Spleen (tissue), 11 donors: ENCODE results near the gene ODAD2. TPM values are rescaled to one million over a fixed set of nuclear protein-coding genes. Genes with fewer than 3 reads are reported as not detected.
"Not testable (repeated sequence)": the region's sequence is repeated elsewhere in the genome, so short reads cannot be mapped to it uniquely, and the experiment has no call there.

Source experiments
- DNase-seq: peaks from one replicate; pipeline ENCODE4 v3.0.0-alpha.2; 2020
- H3K27ac ChIP-seq, 8 donors: fragments of 200-600 bp; sonication (generic) in 7 of 8; 1 replicate in 4 of 8; 2 replicates in 4 of 8; pipeline versions ENCODE4 v1.5.0 to v1.8.0; 2016 to 2021; ENCODE audit warnings: inconsistent platforms in 4 of 8, mild to moderate bottlenecking in 4 of 8, moderate library complexity in 1 of 8
- H3K27me3 ChIP-seq, 7 donors: fragments of 200-600 bp; sonication (generic) in 6 of 7; replicated peaks in 1 of 7; 1 replicate in 4 of 7; 2 replicates in 3 of 7; pipeline versions ENCODE4 v1.5.0 to v1.8.0; 2016 to 2021; ENCODE audit warnings: inconsistent platforms in 3 of 7, mild to moderate bottlenecking in 1 of 7
- H3K36me3 ChIP-seq, 6 donors: fragments of 200-600 bp; sonication (generic) in 5 of 6; 1 replicate in 4 of 6; 2 replicates in 2 of 6; pipeline versions ENCODE4 v1.5.0 to v1.8.0; 2016 to 2021; ENCODE audit warnings: inconsistent platforms in 2 of 6
- H3K4me1 ChIP-seq, 6 donors: fragments of 200-600 bp; sonication (generic) in 5 of 6; 1 replicate in 3 of 6; 2 replicates in 3 of 6; pipeline versions ENCODE4 v1.5.0 to v1.8.0; 2016 to 2021; ENCODE audit warnings: inconsistent platforms in 3 of 6
- H3K4me3 ChIP-seq, 8 donors: fragments of 200-600 bp; sonication (generic) in 7 of 8; 1 replicate in 4 of 8; 2 replicates in 4 of 8; pipeline versions ENCODE4 v1.5.0 to v1.8.0; 2016 to 2021; ENCODE audit warnings: inconsistent platforms in 4 of 8, mild to moderate bottlenecking in 4 of 8, moderate library complexity in 2 of 8
- H3K9me3 ChIP-seq, 8 donors: fragments of 200-600 bp; sonication (generic) in 7 of 8; 1 replicate in 4 of 8; 2 replicates in 4 of 8; pipeline versions ENCODE4 v1.5.0 to v1.8.0; 2016 to 2021; ENCODE audit warnings: inconsistent platforms in 4 of 8
- CTCF ChIP-seq, 11 experiments: fragments of 200-600 bp in 7 of 11; fragments of 450-650 bp in 4 of 11; sonication (generic) in 4 of 11; IDR thresholded peaks in 8 of 11; conservative IDR thresholded peaks in 3 of 11; 1 replicate in 7 of 11; 2 replicates in 4 of 11; pipeline versions ENCODE4 v1.4.0 to v1.8.0; 2016 to 2021; ENCODE audit warnings: antibody characterized with exemption in 11 of 11, inconsistent platforms in 4 of 11, mild to moderate bottlenecking in 1 of 11
- POLR2A ChIP-seq, 3 donors: fragments of 450-650 bp; IDR thresholded peaks; one replicate each; pipeline ENCODE4 v1.5.1; 2017; ENCODE audit warnings: antibody characterized with exemption in 3 of 3, mild to moderate bottlenecking in 1 of 3
- POLR2AphosphoS5 ChIP-seq, 3 donors: sonication (generic); formaldehyde crosslinking; IDR thresholded peaks; one replicate each; pipeline ENCODE4 v1.5.1; 2017; ENCODE audit warnings: antibody characterized with exemption in 3 of 3
- WGBS, 5 donors: extraction: QIAGEN DNeasy Blood & Tissue Kit in 3 of 5; methylation state at CpG; one replicate each; pipeline versions ENCODE4 v1.1.5 to v1.1.7; 2013 to 2018; 5-methylcytosine and 5-hydroxymethylcytosine counted together
- intact Hi-C: fragments of 100-400 bp; cut with DNase I; formaldehyde crosslinking; loops from one replicate; pipeline ENCODE4 v1.15.0; 2023; ENCODE audit warnings: low total_unique reads
- polyA plus RNA-seq, 3 donors: library from polyadenylated mRNA; stranded (reverse); fragments of 200-250 nt; gene quantifications; one replicate each; pipeline ENCODE4 v1.2.1, GENCODE V29; 2013
- total RNA-seq, 7 donors: library from RNA; depleted of rRNA in 3 of 7; stranded (reverse); fragments of >200 nt in 3 of 7; fragmentation: NEBNext Ultra II Directional in 4 of 7; extraction: Animal tissue kit (Norgen Biotek cat#: 25700) in 4 of 7; gene quantifications; one replicate each; pipeline versions ENCODE4 v1.1.0 to v1.2.1, GENCODE V29; 2016 to 2021
- donor health status: healthy with polysubstance abuse.
- donor health status: DM: no; HTN: no; CAD: no; lungs with moderate emphysema.
- donor health status: DM: no; HTN: no; CAD: no.
- donor health status: Bipolar disorder and iron deficiency.
- donor health status: healthy.
- donor health status: DM: no; HTN: no; CAD: no.
- donor health status: DM: yes; HTN: yes; CAD: no.

The ODAD2 gene
- total and polyA plus RNA-seq, 10 donors, result 0.03 to 0.72 (median 0.29) TPM; not detected in 2

- Histone ChIP-seq H3K36me3 (no peaks in the 10 kb centered on the region), H3K4me3 (no peak overlapping the region), H3K9me3 (no peaks in the 10 kb centered on the region), H3K27me3 (no peaks in the 10 kb centered on the region), H3K4me1 (no peaks in the 10 kb centered on the region), H3K27ac (no peak overlapping the region)
- TF ChIP-seq POLR2A (IDR thresholded peaks at IDR 0.05) (no peak), POLR2AphosphoS5 (IDR thresholded peaks at IDR 0.05) (no peak), CTCF (IDR thresholded peaks at IDR 0.05 in 8 of 11, conservative IDR thresholded peaks at IDR 0.05 in 3 of 11) (no peak)
- 72 to 81% (median 79%) methylated on average over 6 of the region's 6 CpGs for WGBS, 5 donors
- DNase-seq, result no peak
- intact Hi-C loops, result no loop called here
These were observed 15.9 kb downstream of the ODAD2 start for GRCh38 chr10:27982875-27983543.

GRCh38 chr10:27981744-27982143 lies 17.1 kb downstream of the ODAD2 start:
- WGBS, 5 donors, result 79 to 93% (median 88%) methylated on average over 4 of the region's 4 CpGs
- TF ChIP-seq CTCF (IDR thresholded peaks at IDR 0.05 in 8 of 11, conservative IDR thresholded peaks at IDR 0.05 in 3 of 11) (no peak), POLR2A (IDR thresholded peaks at IDR 0.05) (no peak), POLR2AphosphoS5 (IDR thresholded peaks at IDR 0.05) (no peak)
- no peak overlapping the region for H3K4me3 ChIP-seq
- H3K36me3 ChIP-seq, result no peaks in the 10 kb centered on the region
- intact Hi-C loops, result no loop called here
- no peak for DNase-seq
- H3K27me3 ChIP-seq, result no peaks in the 10 kb centered on the region
- no peaks in the 10 kb centered on the region for H3K4me1 ChIP-seq
- no peak overlapping the region for H3K27ac ChIP-seq
- H3K9me3 ChIP-seq, result no peaks in the 10 kb centered on the region

GRCh38 chr10:27970795-27971194 lies 28.1 kb downstream of the ODAD2 start:
- DNase-seq, H3K9me3 ChIP-seq, H3K27ac ChIP-seq, intact Hi-C loops, H3K4me3 ChIP-seq, H3K4me1 ChIP-seq, H3K36me3 ChIP-seq, H3K27me3 ChIP-seq: not testable (repeated sequence)
- WGBS, 5 donors, result 75 to 91% (median 86%) methylated on average over 1 of the region's 1 CpG

- H3K36me3 ChIP-seq, H3K4me1 ChIP-seq, H3K27me3 ChIP-seq, intact Hi-C loops, H3K4me3 ChIP-seq, DNase-seq, H3K9me3 ChIP-seq, H3K27ac ChIP-seq: not testable (repeated sequence)
- 86 to 94% (median 91%) methylated on average over 7 of the region's 7 CpGs for WGBS, 5 donors
These were observed 28.9 kb downstream of the ODAD2 start for GRCh38 chr10:27969931-27970330.

GRCh38 chr10:27959093-27959715 lies 39.7 kb downstream of the ODAD2 start:
- H3K4me3 ChIP-seq, result no peak overlapping the region
- TF ChIP-seq POLR2AphosphoS5 (IDR thresholded peaks at IDR 0.05) (no peak), POLR2A (IDR thresholded peaks at IDR 0.05) (no peak), CTCF (IDR thresholded peaks at IDR 0.05 in 8 of 11, conservative IDR thresholded peaks at IDR 0.05 in 3 of 11) (no peak)
- no peaks in the 10 kb centered on the region for H3K27me3 ChIP-seq
- H3K27ac ChIP-seq, result no peak overlapping the region
- H3K36me3 ChIP-seq, result no peaks in the 10 kb centered on the region
- intact Hi-C loops, result no loop called here
- H3K4me1 ChIP-seq, result no peaks in the 10 kb centered on the region
- H3K9me3 ChIP-seq, result no peaks in the 10 kb centered on the region
- WGBS, 5 donors, result 86 to 96% (median 91%) methylated on average over 5 to 6 of the region's 6 CpGs
- no peak for DNase-seq

GRCh38 chr10:27958383-27958782 lies 40.5 kb downstream of the ODAD2 start:
- H3K27me3 ChIP-seq, H3K9me3 ChIP-seq, H3K27ac ChIP-seq, H3K4me1 ChIP-seq, DNase-seq, intact Hi-C loops, H3K36me3 ChIP-seq: not testable (repeated sequence)
- WGBS, 5 donors, result 26 to 32% (median 29%) methylated on average over 3 of the region's 3 CpGs
- H3K4me3 ChIP-seq, result peak overlapping the region in 2 of 8 donors; percentile 31 to 54
